ENCODE data around the gene NR1I3.
"Not testable (repeated sequence)": the region's sequence is repeated elsewhere in the genome, so short reads cannot be mapped to it uniquely, and the experiment has no call there.

NR1I3 gene, protein sequence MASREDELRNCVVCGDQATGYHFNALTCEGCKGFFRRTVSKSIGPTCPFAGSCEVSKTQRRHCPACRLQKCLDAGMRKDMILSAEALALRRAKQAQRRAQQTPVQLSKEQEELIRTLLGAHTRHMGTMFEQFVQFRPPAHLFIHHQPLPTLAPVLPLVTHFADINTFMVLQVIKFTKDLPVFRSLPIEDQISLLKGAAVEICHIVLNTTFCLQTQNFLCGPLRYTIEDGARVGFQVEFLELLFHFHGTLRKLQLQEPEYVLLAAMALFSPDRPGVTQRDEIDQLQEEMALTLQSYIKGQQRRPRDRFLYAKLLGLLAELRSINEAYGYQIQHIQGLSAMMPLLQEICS

DNA sequence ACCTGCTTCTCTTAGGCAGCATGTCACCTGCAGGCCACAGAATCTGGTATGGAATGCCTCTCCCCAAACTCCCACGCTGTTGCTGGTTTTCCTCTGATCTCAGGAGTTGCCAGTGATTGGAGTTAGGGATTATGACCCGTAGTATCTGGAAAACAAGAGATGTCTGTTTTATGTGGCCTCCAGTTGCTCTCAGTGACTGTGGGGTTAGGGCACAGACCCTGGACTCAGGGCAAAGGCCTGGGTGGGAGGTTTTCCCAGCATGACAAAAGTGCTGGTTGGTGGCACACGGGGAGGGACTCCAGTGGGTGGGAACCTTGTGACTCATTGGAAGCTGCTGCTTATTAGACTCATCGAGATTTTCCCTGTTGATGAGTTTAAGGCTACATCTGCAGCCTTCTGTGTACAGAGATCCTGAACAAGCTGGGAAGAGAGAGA, at the start of gene NR1I3:
Gene NR1I3, minus strand, starts transcription at position 165 of the 435 bp plus-strand sequence. CDS start 1,638 bp downstream, outside the sequence.
- DNase-seq (ENCODE audit: low read depth), result no peak

DNA sequence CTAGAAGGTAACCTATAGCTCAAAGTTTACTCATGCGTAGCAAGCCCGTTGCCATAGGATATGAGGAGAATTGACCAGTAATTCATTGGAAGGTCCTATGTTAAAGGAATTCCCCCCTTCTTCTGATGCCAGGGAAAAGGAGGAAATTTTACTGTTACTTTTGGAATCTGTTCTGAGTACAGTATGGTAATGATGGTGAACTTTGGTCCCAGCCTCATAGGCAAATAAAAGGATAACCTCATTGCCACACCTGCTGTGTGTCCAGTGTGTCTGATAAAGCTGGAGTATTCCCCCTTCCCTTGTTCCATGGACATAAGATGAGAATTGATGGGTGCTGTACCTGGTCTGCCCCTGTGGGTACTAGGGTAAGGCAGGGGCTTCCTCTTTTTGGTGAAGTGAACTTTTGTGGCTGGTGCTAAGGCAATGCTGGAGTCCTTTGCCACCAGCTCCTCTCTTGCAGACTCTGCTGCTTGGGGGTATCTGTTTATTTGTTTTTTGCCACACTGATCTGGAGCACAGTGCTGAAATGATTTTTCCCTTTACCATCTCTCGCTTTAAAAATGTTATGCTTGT, 49.6 kb upstream of the NR1I3 start:
- DNase-seq (ENCODE audit: low read depth), result no peak

DNA sequence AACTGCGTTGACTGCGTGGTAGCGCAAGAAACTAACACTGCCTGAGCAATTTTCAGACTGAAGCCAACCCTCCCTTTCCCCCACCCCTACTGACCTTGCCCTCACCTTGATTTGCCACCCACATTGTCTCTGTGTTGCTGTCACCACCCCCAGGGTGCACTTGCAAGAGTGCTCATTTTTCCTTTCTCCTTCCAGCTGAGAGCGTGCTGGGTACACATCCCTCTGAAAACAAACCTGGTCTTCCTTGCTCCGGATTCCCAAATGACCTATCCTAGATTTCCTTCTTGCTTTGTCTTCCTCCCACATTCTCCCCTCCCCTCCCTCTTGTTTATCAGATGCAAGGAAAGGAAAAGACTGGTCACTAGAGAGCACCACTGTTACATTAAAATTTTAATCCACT, 47.5 kb upstream of the NR1I3 start:
- DNase-seq (ENCODE audit: low read depth), result no peak

- no peak for DNase-seq (ENCODE audit: low read depth)
Observed at GRCh38 chr1:161285113-161285512, 47.1 kb upstream of the NR1I3 start.

- DNase-seq (ENCODE audit: low read depth), result no peak
Observed at GRCh38 chr1:161282991-161283390, 45.0 kb upstream of the NR1I3 start.

DNA sequence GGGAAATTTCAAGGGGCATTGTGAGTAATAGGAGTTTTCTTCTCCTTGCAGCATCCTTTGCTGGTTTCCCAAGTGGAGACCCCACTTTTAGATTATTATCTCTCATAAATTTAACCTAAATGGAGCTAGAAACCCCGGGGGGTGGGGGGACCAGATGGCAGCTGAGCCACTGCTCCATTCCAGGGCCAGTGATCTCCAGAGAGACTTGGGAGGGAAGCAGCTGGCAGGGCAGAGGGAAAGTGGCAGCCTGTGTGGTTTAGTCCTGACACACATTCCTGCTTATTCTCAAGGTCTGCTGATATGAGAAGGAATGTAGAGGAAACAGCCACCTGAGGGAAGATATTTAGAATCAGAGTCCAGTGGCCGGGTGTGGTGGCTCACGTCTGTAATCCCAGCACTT, 36.9 kb upstream of the NR1I3 start:
- no peak for DNase-seq (ENCODE audit: low read depth)

GRCh38 chr1:161273402-161273801, 35.4 kb upstream of the NR1I3 start:
- DNase-seq (ENCODE audit: low read depth), result no peak

DNA sequence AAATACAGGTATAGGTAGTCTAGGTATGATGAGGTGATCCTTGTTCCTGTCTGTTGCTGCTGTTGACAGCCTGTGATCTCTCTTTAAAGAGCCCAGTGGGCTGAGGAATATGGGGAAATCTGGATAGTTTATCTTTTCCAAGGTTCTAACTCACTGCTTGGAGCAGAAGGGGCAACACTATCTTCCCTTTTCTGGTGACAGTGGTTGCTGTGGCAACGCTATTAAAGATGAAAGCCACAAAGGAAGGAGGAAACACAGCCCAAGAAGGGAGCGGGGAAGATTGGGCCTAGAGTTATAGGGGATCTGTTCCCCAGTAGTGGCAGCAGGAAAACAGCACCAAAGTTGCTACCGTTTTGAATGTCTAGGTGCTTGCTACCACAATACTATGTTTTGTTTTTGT, 29.3 kb upstream of the NR1I3 start:
- DNase-seq (ENCODE audit: low read depth), result no peak

- DNase-seq (ENCODE audit: low read depth), result no peak
Observed at GRCh38 chr1:161266836-161267235, 28.8 kb upstream of the NR1I3 start.

DNA sequence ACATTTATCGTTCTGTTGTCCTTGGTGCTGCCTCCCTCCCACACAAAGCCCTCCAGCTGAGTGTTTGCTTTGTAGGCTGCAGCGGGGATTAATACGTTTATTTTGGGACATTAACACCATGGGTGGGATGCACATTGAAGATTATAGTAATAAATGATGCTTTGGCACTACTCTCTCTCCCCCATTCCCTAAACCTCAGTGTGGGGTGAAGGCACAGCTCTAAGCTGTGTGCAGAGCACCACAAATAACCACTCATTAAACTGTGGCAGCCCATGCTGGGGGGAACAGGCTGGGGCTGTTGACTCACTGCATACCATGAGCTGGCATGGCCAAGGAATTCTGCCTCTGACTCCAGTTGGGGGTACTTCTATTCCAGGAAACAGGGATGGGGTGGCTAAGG, 28.2 kb upstream of the NR1I3 start:
- no peak for DNase-seq (ENCODE audit: low read depth)

DNA sequence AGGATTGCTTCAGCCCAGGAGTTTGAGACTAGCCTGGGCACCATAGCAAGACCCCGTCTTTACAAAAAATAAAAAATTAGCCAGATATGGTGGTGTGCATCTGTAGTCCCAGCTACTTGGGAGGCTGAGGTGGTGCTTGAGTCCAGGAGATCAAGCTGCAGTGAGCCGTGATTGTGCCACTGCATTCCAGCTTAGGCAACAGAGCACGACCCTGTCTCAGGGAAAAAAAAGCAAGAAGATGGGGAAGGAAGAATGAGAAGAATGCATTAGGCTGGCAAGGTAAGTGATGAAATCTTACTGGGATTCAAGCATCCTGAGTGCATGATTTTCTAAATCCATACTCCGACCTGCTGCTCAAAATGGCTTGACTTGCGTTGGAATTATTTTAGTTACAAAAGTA, 27.3 kb upstream of the NR1I3 start:
- DNase-seq (ENCODE audit: low read depth), result no peak

GRCh38 chr1:161261261-161262235, 23.5 kb upstream of the NR1I3 start:
- DNase-seq (ENCODE audit: low read depth), result no peak

DNA sequence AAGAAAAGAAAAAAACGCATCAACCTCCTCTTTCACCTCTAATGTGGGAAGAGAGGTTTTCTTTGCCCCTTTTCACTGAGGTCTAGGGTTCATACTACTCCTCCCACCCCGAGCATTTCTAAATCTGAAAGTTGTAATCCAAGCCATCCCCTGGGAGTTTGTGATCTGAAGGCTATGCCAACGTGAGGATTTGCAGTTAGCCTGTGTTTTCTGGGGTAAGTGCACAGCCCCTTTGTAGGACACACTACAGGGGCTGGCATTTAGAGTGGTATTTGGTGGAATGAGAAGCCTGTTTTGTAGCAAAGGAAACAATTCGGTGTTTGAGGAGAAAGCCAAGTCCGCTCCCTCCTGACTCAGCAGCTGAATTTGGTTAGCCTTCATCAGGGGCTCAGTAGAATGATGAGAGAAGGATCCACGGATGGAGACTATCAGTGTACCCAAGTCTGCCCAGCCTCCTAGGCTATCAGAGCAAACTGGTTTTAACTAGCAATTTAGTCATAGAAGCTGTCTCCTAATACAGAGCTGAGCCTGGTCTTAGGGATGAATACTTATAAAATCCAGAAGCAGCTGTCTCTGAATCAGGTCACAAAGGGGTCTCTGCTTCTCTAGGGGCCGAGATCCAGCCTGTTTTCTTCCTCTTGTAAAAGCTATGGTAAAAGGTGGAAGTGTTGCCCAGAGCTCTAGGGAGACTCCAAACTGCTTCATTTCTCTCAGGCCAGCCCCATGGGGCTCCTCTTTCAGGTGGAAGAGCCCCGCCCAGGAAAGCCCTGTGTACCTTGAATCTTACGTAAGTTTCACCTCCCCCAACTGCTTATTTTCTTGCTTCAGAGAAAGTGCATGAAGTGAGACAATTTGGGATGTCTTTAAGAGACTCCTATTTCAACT, 22.6 kb upstream of the NR1I3 start:
- DNase-seq (ENCODE audit: low read depth), result no peak

DNA sequence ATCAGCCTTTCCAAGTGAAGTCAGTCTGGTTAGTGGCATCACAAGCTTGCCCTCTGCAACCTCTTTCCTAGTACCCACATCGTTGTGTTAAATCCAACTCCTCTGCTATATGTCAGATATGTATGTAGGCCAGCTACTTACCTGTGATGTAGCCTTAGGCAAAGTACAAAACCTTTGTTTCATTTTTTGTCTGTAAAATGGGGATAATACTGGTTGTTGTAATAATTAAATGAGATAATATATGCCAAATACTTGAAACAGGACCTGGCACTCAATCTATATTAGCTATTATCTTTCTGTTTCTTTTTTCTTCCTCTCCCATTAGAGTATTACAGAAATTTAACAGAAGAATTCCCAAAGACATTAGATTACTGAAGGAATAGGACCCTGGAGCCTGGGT, 21.8 kb upstream of the NR1I3 start:
- DNase-seq (ENCODE audit: low read depth), result no peak

DNA sequence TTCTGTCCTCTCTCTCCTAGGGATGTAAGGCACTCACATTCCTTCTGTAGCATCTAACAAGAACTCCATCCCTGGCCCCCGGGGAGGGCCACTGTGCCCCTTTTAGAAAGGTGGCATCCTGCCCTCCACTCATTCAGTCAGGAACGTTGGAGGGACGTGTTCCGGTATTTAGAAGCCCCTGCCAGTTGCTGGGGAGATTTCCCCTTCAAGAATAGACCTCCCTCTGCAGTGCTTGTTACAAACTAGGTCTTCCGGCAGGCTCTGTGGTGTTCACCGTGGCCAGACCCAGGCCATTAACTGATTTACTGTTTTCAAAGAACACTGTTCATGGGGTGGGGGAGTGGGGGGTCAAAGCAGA, 21.3 kb upstream of the NR1I3 start:
- no peak for DNase-seq (ENCODE audit: low read depth)

GRCh38 chr1:161258439-161259344, 20.7 kb upstream of the NR1I3 start, which contains the start of gene PCP4L1:
PCP4L1 (plus strand) TSS chr1:161258745; CDS start chr1:161258975, 230 bp downstream.
- DNase-seq (ENCODE audit: low read depth), result peak; percentile 41

DNA sequence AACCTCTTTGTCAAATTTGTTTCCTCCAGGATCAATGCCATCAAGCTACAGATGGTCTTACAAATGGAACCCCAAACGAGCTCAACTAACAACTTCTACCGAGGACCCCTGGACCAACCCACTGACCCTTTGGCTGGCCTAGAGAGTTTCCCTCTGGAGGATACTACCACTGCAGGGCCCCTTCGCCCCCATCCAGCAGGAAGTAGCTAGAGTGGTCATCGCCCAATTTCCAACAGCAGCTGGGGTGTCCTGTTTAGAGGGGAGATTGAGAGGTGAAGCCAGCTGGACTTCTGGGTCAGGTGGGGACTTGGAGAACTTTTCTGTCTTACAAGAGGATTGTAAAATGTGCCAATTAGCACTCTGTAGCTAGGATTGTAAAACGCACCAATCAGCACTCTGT, 19.1 kb upstream of the NR1I3 start:
- DNase-seq (ENCODE audit: low read depth), result not testable (repeated sequence)

- not testable (repeated sequence) for DNase-seq (ENCODE audit: low read depth)
Observed at GRCh38 chr1:161255955-161256520, 18.0 kb upstream of the NR1I3 start.

GRCh38 chr1:161255302-161255701, 17.3 kb upstream of the NR1I3 start:
- DNase-seq (ENCODE audit: low read depth), result not testable (repeated sequence)

DNA sequence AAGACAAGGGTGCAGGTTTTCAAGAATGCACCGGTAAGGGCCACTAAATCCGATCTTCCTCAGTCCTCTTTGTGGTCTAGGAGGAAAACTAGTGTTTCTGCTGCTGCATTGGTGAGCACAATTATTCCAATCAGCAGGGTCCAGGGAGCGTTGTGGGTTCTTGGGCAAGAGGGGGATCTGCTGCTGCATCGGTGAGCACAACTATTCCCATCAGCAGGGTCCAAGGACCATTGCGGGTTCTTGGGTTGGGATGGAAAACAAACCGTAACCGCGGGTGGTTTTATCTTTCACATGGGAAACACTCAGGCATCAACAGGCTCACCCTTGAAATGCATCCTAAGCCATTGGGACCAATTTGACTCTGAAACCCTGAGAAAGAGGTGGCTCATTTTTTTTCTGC, 13.6 kb upstream of the NR1I3 start:
- no peak for DNase-seq (ENCODE audit: low read depth)
